K562 (cell line): Measurements from ENCODE around the gene ZNF410. TPM values are rescaled to one million over a fixed set of nuclear protein-coding genes. Genes with fewer than 3 reads are reported as not detected.

Experiments
- ARID1B ChIP-seq: fragments of 450-650 bp; IDR thresholded peaks from 2 replicates; pipeline ENCODE4 v1.6.1; 2016; ENCODE audit warnings: antibody characterized with exemption, mild to moderate bottlenecking, inconsistent platforms
- BACH1 ChIP-seq: fragments of 200-800 bp; sonication (Bioruptor generic); IDR thresholded peaks from 2 replicates; pipeline ENCODE4 v1.6.1; 2016; ENCODE audit warnings: missing genetic modification characterization, missing compliant biosample characterization
- KDM2B ChIP-seq: fragments of 250-450 bp; sonication (Bioruptor Pico); IDR thresholded peaks from 2 replicates; pipeline ENCODE4 v1.8.0; 2021; ENCODE audit warnings: mild to moderate bottlenecking, moderate library complexity
- MCM7 ChIP-seq, 2 experiments: fragments of 450-650 bp; IDR thresholded peaks; 2 replicates each; pipeline ENCODE4 v1.6.1; 2016 to 2018
- MECOM ChIP-seq: fragments of 250-450 bp; sonication (Bioruptor Pico); IDR thresholded peaks from 2 replicates; pipeline ENCODE4 v1.8.0; 2022; ENCODE audit warnings: inconsistent platforms
- MEIS2 ChIP-seq: fragments of 450-650 bp; IDR thresholded peaks from 2 replicates; pipeline ENCODE4 v1.6.1; 2014; ENCODE audit warnings: mild to moderate bottlenecking; ENCODE audit not compliant: partially characterized antibody
- NBN ChIP-seq: fragments of 450-650 bp; IDR thresholded peaks from 2 replicates; pipeline ENCODE4 v1.6.1; 2016; ENCODE audit warnings: low read depth, mild to moderate bottlenecking
- NFYB ChIP-seq: IDR thresholded peaks from 2 replicates; pipeline ENCODE4 v1.6.1; 2011; ENCODE audit warnings: mild to moderate bottlenecking, moderate library complexity; ENCODE audit not compliant: insufficient read length; ENCODE audit errors: extremely low read depth
- OTX1 ChIP-seq: fragments of 450-650 bp; formaldehyde crosslinking; IDR thresholded peaks from 2 replicates; pipeline ENCODE4 v1.4.0; 2022; ENCODE audit warnings: mild to moderate bottlenecking
- PCBP2 ChIP-seq: fragments of 200-400 bp; formaldehyde crosslinking; IDR thresholded peaks from 2 replicates; pipeline ENCODE4 v1.6.1; 2018; ENCODE audit warnings: low read length, low read depth, mild to moderate bottlenecking, moderate library complexity; ENCODE audit not compliant: poor library complexity, severe bottlenecking
- PHF20 ChIP-seq: fragments of 450-650 bp; IDR thresholded peaks from 2 replicates; pipeline ENCODE4 v1.6.1; 2018; ENCODE audit not compliant: partially characterized antibody
- POU5F1 ChIP-seq: fragments of 150-350 bp; IDR thresholded peaks from 2 replicates; pipeline ENCODE4 v1.6.1; 2014; ENCODE audit warnings: borderline replicate concordance, low read length, low read depth, mild to moderate bottlenecking; ENCODE audit not compliant: partially characterized antibody
- RAD51 ChIP-seq: fragments of 450-650 bp; IDR thresholded peaks from 2 replicates; pipeline ENCODE4 v1.7.1; 2016; ENCODE audit warnings: low read depth, mild to moderate bottlenecking, borderline replicate concordance
- SMC3 ChIP-seq: conservative IDR thresholded peaks from 2 replicates; pipeline ENCODE4 v1.6.1; 2011; ENCODE audit warnings: low read depth, low read length, improper control_type of control experiment; ENCODE audit not compliant: insufficient read depth
- SP1 ChIP-seq: sonication (generic); formaldehyde crosslinking; IDR thresholded peaks from 2 replicates; pipeline ENCODE4 v1.8.1; 2022; ENCODE audit warnings: mild to moderate bottlenecking, missing genetic modification reagents
- XRCC4 ChIP-seq: IDR thresholded peaks from one replicate; pipeline ENCODE4 v1.6.1; 2011; ENCODE audit not compliant: insufficient read depth, insufficient read length; ENCODE audit errors: extremely low read depth
- XRCC5 ChIP-seq: fragments of 200-400 bp; formaldehyde crosslinking; IDR thresholded peaks from 2 replicates; pipeline ENCODE4 v1.6.1; 2017; ENCODE audit warnings: low read depth, mild to moderate bottlenecking, low read length
- ZC3H11A ChIP-seq: IDR thresholded peaks from 2 replicates; pipeline ENCODE4 v1.6.1; 2012; ENCODE audit warnings: low read depth, low read length, improper control_type of control experiment
- ZNF347 ChIP-seq: fragments of 450-650 bp; formaldehyde crosslinking; IDR thresholded peaks from 2 replicates; pipeline ENCODE4 v1.4.0; 2020; ENCODE audit warnings: low read depth, mild to moderate bottlenecking, moderate library complexity
- ZNF444 ChIP-seq: fragments of 250-450 bp; sonication (Bioruptor Pico); IDR thresholded peaks from 2 replicates; pipeline ENCODE4 v1.4.0; 2020; ENCODE audit warnings: mild to moderate bottlenecking, moderate library complexity
- ZNF696 ChIP-seq: fragments of 250-450 bp; sonication (Bioruptor Pico); conservative IDR thresholded peaks from 2 replicates; pipeline ENCODE4 v1.4.0; 2020; ENCODE audit warnings: mild to moderate bottlenecking, moderate library complexity
- ZNF766 ChIP-seq: fragments of 200-800 bp; sonication (Bioruptor generic); conservative IDR thresholded peaks from 2 replicates; pipeline ENCODE4 v1.6.1; 2016; ENCODE audit warnings: missing genetic modification characterization, missing compliant biosample characterization
- ZNF780A ChIP-seq: fragments of 250-450 bp; sonication (Bioruptor Pico); IDR thresholded peaks from 2 replicates; pipeline ENCODE4 v1.5.0; 2021; ENCODE audit warnings: mild to moderate bottlenecking
- polyA plus RNA-seq, 8 experiments: library from polyadenylated mRNA; depleted of rRNA in 4 of 8; stranded (reverse) in 5 of 8; unstranded in 3 of 8; fragments of >200 nt; fragmentation: Nextera tagmentation in 2 of 8; fragmentation: Illumina TruSeq in 1 of 8; extraction: Ambion mirVana in 2 of 8; extraction: Trizol in 1 of 8; gene quantifications; 2 replicates each; pipeline versions ENCODE4 v1.2.1 to v1.2.3, GENCODE V29; 2011 to 2014; ENCODE audit warnings: inconsistent platforms in 1 of 8, missing spikeins in 1 of 8
- total RNA-seq, 7 experiments: library from RNA; depleted of rRNA in 6 of 7; stranded (reverse); fragments of >200 nt in 6 of 7; fragmentation: Illumina TruSeq in 2 of 7; extraction: Trizol in 2 of 7; gene quantifications; 2 replicates each; pipeline versions ENCODE4 v1.2.1 to v1.2.3, GENCODE V29; 2011 to 2021; ENCODE audit warnings: low replicate concordance in 1 of 7
- TF ChIP-seq, protein P1 (sequence below): sonication (generic); formaldehyde crosslinking; IDR thresholded peaks from 2 replicates; pipeline ENCODE4 v1.8.0; 2022; ENCODE audit warnings: missing genetic modification reagents, mild to moderate bottlenecking, moderate library complexity, borderline replicate concordance
- TF ChIP-seq, protein P2 (sequence below): fragments of 250-450 bp; sonication (Bioruptor Pico); IDR thresholded peaks from 2 replicates; pipeline ENCODE4 v1.5.1; 2021; ENCODE audit warnings: mild to moderate bottlenecking
- TF ChIP-seq, protein P3 (sequence below): sonication (generic); formaldehyde crosslinking; IDR thresholded peaks from 2 replicates; pipeline ENCODE4 v1.9.0; 2022; ENCODE audit warnings: mild to moderate bottlenecking, missing genetic modification reagents
- TF ChIP-seq, protein P4 (sequence below): fragments of 250-450 bp; sonication (Bioruptor Pico); IDR thresholded peaks from 2 replicates; pipeline ENCODE4 v1.4.0; 2020

ZNF410 gene
- total and polyA plus RNA-seq, 9 of the 15 experiments (the other 6 are each of a cell fraction or from before 2014, with no cell fraction given), result 20.5 to 64.8 (median 38.7) TPM

DNA sequence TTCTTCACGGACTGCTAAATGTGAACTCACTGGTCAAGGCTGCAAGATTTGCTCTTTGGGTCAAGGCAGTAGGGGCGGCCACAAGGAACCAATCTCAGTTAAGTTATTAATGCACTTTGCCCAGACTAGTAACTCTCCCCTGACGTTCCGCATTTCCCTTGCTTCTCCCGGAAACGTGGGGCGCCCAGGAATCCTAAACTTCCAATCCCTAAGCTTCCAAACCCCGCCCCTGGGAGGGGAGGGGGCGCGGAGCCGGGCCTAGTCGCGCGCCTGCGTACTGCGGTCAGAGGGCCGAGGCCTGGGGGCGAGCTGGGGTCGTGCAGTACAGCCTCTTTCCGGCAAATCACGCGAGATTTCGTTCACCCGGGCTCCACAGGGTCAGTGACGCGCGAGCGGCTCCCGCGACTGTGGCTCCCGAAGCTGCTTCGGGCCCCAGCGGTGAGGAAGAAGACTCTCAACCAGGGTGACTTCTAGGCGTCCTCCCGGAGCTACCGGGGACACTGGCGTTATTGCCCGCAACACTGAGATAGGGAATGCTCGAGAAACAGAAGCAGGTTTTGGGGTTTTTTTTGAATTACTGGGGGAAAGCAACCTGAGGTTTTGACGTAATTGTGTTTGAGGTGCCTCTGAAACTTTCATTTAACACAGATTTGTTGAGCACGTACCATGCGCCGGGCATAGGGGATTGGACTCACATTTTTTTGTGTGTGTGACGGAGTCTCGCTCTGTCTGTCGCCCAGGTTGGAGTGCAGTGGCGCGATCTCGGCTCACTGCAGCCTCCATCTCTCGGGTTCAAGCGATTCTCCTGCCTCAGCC lies 34.9 kb upstream of the ZNF410 start, which contains the start of gene PTGR2 (continued):
- TF ChIP-seq NBN, result no peak
- TF ChIP-seq, protein P1, sequence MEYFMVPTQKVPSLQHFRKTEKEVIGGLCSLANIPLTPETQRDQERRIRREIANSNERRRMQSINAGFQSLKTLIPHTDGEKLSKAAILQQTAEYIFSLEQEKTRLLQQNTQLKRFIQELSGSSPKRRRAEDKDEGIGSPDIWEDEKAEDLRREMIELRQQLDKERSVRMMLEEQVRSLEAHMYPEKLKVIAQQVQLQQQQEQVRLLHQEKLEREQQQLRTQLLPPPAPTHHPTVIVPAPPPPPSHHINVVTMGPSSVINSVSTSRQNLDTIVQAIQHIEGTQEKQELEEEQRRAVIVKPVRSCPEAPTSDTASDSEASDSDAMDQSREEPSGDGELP, result peak; percentile 43; the same call in 1 of the 2 replicates
- no peak for TF ChIP-seq XRCC4
- TF ChIP-seq SP1, result peak; percentile 60
- TF ChIP-seq PHF20, result peak; percentile 18
- no peak for TF ChIP-seq NFYB
- no peak for TF ChIP-seq ZNF696
- TF ChIP-seq BACH1 (tag), result no peak
- no peak for TF ChIP-seq SMC3
- TF ChIP-seq MECOM (CRISPR knock-in tag), result no peak
- TF ChIP-seq, protein P2, sequence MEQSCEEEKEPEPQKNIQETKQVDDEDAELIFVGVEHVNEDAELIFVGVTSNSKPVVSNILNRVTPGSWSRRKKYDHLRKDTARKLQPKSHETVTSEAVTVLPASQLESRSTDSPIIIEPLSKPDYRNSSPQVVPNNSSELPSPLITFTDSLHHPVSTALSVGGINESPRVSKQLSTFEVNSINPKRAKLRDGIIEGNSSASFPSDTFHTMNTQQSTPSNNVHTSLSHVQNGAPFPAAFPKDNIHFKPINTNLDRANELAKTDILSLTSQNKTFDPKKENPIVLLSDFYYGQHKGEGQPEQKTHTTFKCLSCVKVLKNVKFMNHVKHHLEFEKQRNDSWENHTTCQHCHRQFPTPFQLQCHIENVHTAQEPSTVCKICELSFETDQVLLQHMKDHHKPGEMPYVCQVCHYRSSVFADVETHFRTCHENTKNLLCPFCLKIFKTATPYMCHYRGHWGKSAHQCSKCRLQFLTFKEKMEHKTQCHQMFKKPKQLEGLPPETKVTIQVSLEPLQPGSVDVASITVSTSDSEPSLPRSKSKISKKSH, result no peak
- TF ChIP-seq ZNF780A, result no peak
- no peak for TF ChIP-seq RAD51
- 0 out of 2 replicates have a peak, but pooled peaks have one; percentile 21 for TF ChIP-seq ZNF766 (CRISPR knock-in tag)
- TF ChIP-seq MCM7 (IDR thresholded peaks at IDR 0.05), result no peak
- no peak for TF ChIP-seq POU5F1
- TF ChIP-seq OTX1 (CRISPR knock-in tag), result no peak
- TF ChIP-seq PCBP2, result no peak
- TF ChIP-seq ZNF347 (CRISPR knock-in tag), result no peak
- TF ChIP-seq ZC3H11A, result no peak
- TF ChIP-seq MEIS2, result peak; percentile 65
- no peak for TF ChIP-seq XRCC5
- TF ChIP-seq, protein P3, sequence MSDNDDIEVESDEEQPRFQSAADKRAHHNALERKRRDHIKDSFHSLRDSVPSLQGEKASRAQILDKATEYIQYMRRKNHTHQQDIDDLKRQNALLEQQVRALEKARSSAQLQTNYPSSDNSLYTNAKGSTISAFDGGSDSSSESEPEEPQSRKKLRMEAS (CRISPR knock-in tag), result no peak
- no peak for TF ChIP-seq ZNF444 (CRISPR knock-in tag)
- TF ChIP-seq KDM2B (CRISPR knock-in tag), result no peak
- TF ChIP-seq, protein P4, sequence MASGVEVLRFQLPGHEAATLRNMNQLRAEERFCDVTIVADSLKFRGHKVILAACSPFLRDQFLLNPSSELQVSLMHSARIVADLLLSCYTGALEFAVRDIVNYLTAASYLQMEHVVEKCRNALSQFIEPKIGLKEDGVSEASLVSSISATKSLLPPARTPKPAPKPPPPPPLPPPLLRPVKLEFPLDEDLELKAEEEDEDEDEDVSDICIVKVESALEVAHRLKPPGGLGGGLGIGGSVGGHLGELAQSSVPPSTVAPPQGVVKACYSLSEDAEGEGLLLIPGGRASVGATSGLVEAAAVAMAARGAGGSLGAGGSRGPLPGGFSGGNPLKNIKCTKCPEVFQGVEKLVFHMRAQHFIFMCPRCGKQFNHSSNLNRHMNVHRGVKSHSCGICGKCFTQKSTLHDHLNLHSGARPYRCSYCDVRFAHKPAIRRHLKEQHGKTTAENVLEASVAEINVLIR (CRISPR knock-in tag), result no peak
- 0 out of 2 replicates have a peak, but pooled peaks have one; percentile 3 for TF ChIP-seq ARID1B
